ENCODE measurements around the gene TSPAN17.

DNA sequence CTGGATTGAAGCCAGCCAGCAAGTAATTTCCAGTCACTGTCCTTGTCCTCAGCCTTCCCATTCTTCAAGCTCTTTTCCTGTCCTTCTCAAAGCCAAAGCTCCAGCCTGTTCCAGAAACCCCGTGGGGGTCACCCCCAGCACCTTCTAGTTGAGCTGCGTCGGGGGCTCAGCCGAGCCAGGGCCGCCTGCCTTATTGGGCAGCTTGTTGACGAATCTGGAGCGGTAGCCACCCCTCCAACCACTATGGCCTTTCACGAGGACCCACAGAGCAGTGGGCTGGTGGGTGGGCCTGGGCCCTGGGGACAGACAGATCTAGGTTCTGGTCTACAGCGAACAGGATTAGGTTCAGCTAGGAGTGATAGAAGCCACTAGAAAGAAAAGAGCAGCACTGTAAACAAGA, 47.3 kb downstream of the TSPAN17 start:
- TF ChIP-seq, protein P1, sequence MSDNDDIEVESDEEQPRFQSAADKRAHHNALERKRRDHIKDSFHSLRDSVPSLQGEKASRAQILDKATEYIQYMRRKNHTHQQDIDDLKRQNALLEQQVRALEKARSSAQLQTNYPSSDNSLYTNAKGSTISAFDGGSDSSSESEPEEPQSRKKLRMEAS (IDR thresholded peaks at IDR 0.05) = no peak
- TF ChIP-seq RAD21 (IDR thresholded peaks at IDR 0.05; ENCODE audit: low read depth) = no peak
- TF ChIP-seq FOXM1 (IDR thresholded peaks at IDR 0.05; ENCODE audit: borderline replicate concordance, low read depth) = no peak

Measured in Ishikawa (cell line).